Fibroblast of lung (primary cell): ENCODE results near the gene CD300H. TPM values are rescaled to one million over a fixed set of nuclear protein-coding genes. Genes with fewer than 3 reads are reported as not detected.

ENCODE experiments used
- DNase-seq, 2 donors: peaks; one replicate each; pipeline versions ENCODE4 v3.0.0 to v3.0.0-alpha.2; 2010; ENCODE audit warnings: low read depth in 2 of 2
- H2AFZ ChIP-seq: 2 replicates; pipeline ENCODE4 v1.5.1; 2012; ENCODE audit warnings: low read length, control low read depth, inconsistent platforms
- H3K27ac ChIP-seq: 2 replicates; pipeline ENCODE4 v1.5.1; 2011; ENCODE audit warnings: low read length, control low read depth; ENCODE audit not compliant: insufficient read depth
- H3K27me3 ChIP-seq: 2 replicates; pipeline ENCODE4 v1.5.1; 2011; ENCODE audit warnings: mild to moderate bottlenecking, low read length; ENCODE audit not compliant: control insufficient read depth, insufficient read depth
- H3K36me3 ChIP-seq: 2 replicates; pipeline ENCODE4 v1.5.1; 2011; ENCODE audit warnings: low read length; ENCODE audit not compliant: control insufficient read depth, insufficient read depth
- H3K4me1 ChIP-seq: 2 replicates; pipeline ENCODE4 v1.5.1; 2011; ENCODE audit warnings: low read length; ENCODE audit not compliant: control insufficient read depth, insufficient read depth; ENCODE audit errors: extremely low read depth
- H3K4me2 ChIP-seq: 2 replicates; pipeline ENCODE4 v1.5.1; 2011; ENCODE audit warnings: low read length, control low read depth; ENCODE audit not compliant: insufficient read depth; ENCODE audit errors: extremely low read depth
- H3K4me3 ChIP-seq, 4 experiments: fragments of 200-600 bp in 1 of 4; sonication (generic) in 1 of 4; replicated peaks in 1 of 4; 2 replicates each; pipeline ENCODE4 v1.5.1; 2011 to 2016; ENCODE audit warnings: low read length in 4 of 4, low read depth in 3 of 4, mild to moderate bottlenecking in 3 of 4, control low read depth in 2 of 4, inconsistent platforms in 1 of 4, mixed read lengths in 1 of 4; ENCODE audit not compliant: insufficient read depth in 1 of 4; ENCODE audit errors: control extremely low read depth in 1 of 4
- H3K79me2 ChIP-seq: 2 replicates; pipeline ENCODE4 v1.5.1; 2012; ENCODE audit warnings: mild to moderate bottlenecking, low read length, inconsistent platforms; ENCODE audit not compliant: control insufficient read depth, insufficient read depth
- H3K9ac ChIP-seq: 2 replicates; pipeline ENCODE4 v1.5.1; 2011; ENCODE audit warnings: mild to moderate bottlenecking, low read length, control low read depth; ENCODE audit not compliant: insufficient read depth
- H3K9me3 ChIP-seq: 2 replicates; pipeline ENCODE4 v1.5.1; 2012; ENCODE audit warnings: low read depth, low read length; ENCODE audit not compliant: control insufficient read depth, insufficient read depth
- H4K20me1 ChIP-seq: 2 replicates; pipeline ENCODE4 v1.5.1; 2011; ENCODE audit warnings: low read length; ENCODE audit not compliant: control insufficient read depth, insufficient read depth; ENCODE audit errors: extremely low read depth
- EZH2 ChIP-seq: IDR thresholded peaks from 2 replicates; pipeline ENCODE4 v1.5.1; 2012; ENCODE audit warnings: low read length, control low read depth, mild to moderate bottlenecking; ENCODE audit errors: missing control alignments
- polyA plus RNA-seq, 2 donors: library from polyadenylated mRNA; depleted of rRNA in 1 of 2; stranded (reverse) in 1 of 2; unstranded in 1 of 2; fragments of >200 nt; gene quantifications; 2 replicates each; pipeline ENCODE4 v1.2.1, GENCODE V29; 2011 to 2012; ENCODE audit warnings: missing spikeins in 1 of 2
- total RNA-seq: library from RNA; depleted of rRNA; stranded (reverse); fragments of >200 nt; gene quantifications from 2 replicates; pipeline ENCODE4 v1.2.1, GENCODE V29; 2014
- TF ChIP-seq, protein P1 (sequence below), 2 donors: IDR thresholded peaks in 1 of 2; conservative IDR thresholded peaks in 1 of 2; 1 replicate in 1 of 2; 2 replicates in 1 of 2; pipeline ENCODE4 v1.5.1; 2011 to 2012; ENCODE audit warnings: low read length in 2 of 2, control low read depth in 1 of 2, inconsistent platforms in 1 of 2, low read depth in 1 of 2, mild to moderate bottlenecking in 1 of 2

The CD300H gene
- total and polyA plus RNA-seq, 2 donors (not counting 1 experiment from before 2014, with no cell fraction given): not detected

DNA sequence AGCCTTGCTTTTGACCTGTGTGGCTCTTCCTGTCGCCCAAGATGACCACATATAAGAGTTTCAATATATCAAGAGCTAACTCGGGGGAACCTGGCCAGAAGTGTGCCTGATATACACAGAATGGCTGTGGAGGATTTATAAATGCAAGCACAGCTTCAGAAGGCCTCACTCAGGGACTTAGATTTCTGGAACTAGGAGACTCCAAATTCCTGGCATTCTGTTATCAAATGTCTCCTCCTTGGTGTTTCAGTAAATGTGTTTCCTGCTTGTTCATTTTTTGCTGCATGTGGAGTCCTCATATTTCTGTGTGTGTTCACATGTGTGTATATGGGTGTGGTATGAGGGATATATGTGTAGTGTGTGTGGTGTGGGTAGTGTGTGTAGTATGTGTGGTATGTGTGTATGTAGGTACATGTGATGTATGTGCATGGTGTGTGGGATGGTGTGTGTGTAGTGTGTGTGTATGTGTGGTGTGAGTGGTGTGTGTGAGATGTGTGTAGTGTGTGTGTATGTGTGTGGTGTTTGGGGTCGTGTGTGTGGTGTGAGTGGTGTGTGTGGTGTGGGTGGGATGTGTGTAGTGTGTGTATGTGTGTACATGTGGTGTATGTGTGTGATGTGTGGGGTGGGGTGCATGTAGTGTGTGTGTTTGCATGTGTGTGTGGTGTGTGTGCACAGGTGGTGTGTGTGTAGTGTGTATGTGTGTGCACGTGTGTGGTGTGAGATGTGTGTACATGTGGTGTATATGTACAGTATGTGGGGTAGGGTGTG lies 981 bp upstream of the CD300H start:
- Histone ChIP-seq H3K9me3 (no peaks in the 10 kb centered on the region), H3K36me3 (no peaks in the 10 kb centered on the region), H3K4me3 (no peak overlapping the region), H3K4me1 (no peaks in the 10 kb centered on the region), H3K9ac (no peak overlapping the region), H2AFZ (no peak overlapping the region), H3K27me3 (no peaks in the 10 kb centered on the region), H3K27ac (no peak overlapping the region), H4K20me1 (no peaks in the 10 kb centered on the region), H3K4me2 (no peak overlapping the region), H3K79me2 (no peaks in the 10 kb centered on the region)
- DNase-seq: peak in 1 of 2 donors; percentile 83
- TF ChIP-seq, protein P1, sequence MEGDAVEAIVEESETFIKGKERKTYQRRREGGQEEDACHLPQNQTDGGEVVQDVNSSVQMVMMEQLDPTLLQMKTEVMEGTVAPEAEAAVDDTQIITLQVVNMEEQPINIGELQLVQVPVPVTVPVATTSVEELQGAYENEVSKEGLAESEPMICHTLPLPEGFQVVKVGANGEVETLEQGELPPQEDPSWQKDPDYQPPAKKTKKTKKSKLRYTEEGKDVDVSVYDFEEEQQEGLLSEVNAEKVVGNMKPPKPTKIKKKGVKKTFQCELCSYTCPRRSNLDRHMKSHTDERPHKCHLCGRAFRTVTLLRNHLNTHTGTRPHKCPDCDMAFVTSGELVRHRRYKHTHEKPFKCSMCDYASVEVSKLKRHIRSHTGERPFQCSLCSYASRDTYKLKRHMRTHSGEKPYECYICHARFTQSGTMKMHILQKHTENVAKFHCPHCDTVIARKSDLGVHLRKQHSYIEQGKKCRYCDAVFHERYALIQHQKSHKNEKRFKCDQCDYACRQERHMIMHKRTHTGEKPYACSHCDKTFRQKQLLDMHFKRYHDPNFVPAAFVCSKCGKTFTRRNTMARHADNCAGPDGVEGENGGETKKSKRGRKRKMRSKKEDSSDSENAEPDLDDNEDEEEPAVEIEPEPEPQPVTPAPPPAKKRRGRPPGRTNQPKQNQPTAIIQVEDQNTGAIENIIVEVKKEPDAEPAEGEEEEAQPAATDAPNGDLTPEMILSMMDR (conservative IDR thresholded peaks at IDR 0.05 in 1 of 2, IDR thresholded peaks at IDR 0.05 in 1 of 2; ENCODE audit: low read depth in 1 of 2, low read length in 2 of 2): no peak
- TF ChIP-seq EZH2: no peak

DNA sequence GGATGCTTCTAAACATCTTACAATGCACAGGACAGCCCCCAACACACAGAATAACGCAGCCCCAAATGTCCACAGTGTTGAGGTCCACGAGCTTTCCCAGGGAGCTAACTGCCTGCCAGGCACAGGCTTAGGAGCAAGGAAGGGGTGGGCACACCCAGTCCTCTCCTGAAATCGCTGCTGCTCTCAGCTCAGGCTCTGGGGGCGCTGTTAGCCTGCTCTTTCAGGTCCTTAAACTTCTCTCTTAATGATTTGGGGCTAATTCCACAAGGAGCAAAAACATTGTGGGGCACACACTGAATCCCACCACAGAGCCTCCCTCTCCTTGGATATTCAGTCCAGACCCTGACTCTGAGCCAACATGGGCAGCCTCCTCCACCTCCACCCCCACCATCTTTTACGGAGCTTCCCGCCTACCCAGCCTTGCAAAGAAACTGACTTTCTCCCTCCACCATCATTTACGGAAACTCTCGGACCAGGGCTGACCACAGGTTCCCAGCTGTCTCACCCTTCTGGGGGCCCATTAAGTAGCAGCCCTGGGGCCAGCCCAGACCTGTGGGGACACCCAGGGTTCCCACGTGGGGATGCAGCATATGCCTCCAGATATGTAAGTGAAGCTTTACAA lies 1.1 kb downstream of the CD300H start:
- no peaks in the 10 kb centered on the region for H3K36me3 ChIP-seq
- H3K4me3 ChIP-seq: no peak overlapping the region
- H3K9ac ChIP-seq: no peak overlapping the region
- H3K27me3 ChIP-seq: no peaks in the 10 kb centered on the region
- no peak overlapping the region for H3K27ac ChIP-seq
- no peaks in the 10 kb centered on the region for H4K20me1 ChIP-seq
- no peaks in the 10 kb centered on the region for H3K9me3 ChIP-seq
- TF ChIP-seq, protein P1 (conservative IDR thresholded peaks at IDR 0.05 in 1 of 2, IDR thresholded peaks at IDR 0.05 in 1 of 2; ENCODE audit: low read depth in 1 of 2, low read length in 2 of 2): peak in 1 of 2 donors; percentile 30
- TF ChIP-seq EZH2: no peak
- no peak overlapping the region for H3K4me2 ChIP-seq
- peak; percentile 3 to 34 for DNase-seq
- H3K79me2 ChIP-seq: no peaks in the 10 kb centered on the region
- no peaks in the 10 kb centered on the region for H3K4me1 ChIP-seq
- H2AFZ ChIP-seq: no peak overlapping the region

DNA sequence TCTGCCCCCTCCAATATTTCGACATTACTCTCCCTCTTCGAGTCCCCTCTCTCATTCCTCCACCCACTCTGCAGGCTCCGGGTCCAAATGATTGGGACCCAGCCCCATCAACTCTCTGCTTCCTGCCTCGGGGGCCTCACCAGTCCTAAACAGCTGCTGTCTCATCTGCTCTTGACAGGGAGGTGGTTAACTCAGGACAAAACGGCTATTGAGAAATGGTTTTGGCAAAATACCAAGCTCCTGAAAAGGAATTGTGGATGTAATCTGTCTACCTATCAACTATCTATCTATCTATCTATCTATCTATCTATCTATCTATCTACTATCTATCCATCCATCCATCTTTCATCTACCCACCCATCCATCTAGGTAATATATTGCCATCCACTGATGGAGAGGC lies 2.2 kb downstream of the CD300H start:
- Histone ChIP-seq H3K9ac (no peak overlapping the region), H2AFZ (no peak overlapping the region), H3K4me3 (no peak overlapping the region), H3K9me3 (no peaks in the 10 kb centered on the region), H4K20me1 (no peaks in the 10 kb centered on the region), H3K4me1 (no peaks in the 10 kb centered on the region), H3K27me3 (no peaks in the 10 kb centered on the region), H3K36me3 (no peaks in the 10 kb centered on the region), H3K79me2 (no peaks in the 10 kb centered on the region), H3K27ac (no peak overlapping the region), H3K4me2 (no peak overlapping the region)
- TF ChIP-seq EZH2: no peak
- TF ChIP-seq, protein P1 (conservative IDR thresholded peaks at IDR 0.05 in 1 of 2, IDR thresholded peaks at IDR 0.05 in 1 of 2; ENCODE audit: low read depth in 1 of 2, low read length in 2 of 2): no peak
- no peak for DNase-seq
